HG02973 (cell line): ENCODE data around the gene GBP2.
A peak's percentile ranks its signal among the peaks of the same experiment; 100 is the strongest.

ENCODE experiments used
- ATAC-seq: cut with Tn5 transposase; IDR thresholded peaks from one replicate; pipeline ENCODE4 v1.9.1; 2021; ENCODE audit warnings: moderate library complexity; ENCODE audit not compliant: unreplicated experiment

Gene GBP2

DNA sequence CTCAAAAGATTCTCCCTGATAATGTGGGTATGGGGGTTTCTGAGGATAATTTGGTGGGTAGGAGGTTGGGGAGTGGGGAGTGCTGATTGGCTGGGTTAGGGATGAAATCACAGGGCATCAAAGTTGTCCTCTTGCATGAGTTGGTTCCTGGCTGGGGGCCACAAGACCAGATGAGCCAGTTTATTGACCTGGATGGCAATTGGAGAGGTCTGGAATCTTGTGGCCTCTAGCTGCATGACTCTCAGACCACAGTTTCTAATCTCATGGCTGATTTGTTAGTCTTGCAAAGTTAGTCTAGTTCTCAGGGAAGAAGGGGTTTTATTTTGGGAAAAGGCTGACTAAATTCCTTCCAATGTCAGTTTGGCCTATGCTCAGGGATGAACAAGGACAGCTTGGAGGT lies 57.6 kb downstream of the GBP2 start:
- ATAC-seq, result no peak

DNA sequence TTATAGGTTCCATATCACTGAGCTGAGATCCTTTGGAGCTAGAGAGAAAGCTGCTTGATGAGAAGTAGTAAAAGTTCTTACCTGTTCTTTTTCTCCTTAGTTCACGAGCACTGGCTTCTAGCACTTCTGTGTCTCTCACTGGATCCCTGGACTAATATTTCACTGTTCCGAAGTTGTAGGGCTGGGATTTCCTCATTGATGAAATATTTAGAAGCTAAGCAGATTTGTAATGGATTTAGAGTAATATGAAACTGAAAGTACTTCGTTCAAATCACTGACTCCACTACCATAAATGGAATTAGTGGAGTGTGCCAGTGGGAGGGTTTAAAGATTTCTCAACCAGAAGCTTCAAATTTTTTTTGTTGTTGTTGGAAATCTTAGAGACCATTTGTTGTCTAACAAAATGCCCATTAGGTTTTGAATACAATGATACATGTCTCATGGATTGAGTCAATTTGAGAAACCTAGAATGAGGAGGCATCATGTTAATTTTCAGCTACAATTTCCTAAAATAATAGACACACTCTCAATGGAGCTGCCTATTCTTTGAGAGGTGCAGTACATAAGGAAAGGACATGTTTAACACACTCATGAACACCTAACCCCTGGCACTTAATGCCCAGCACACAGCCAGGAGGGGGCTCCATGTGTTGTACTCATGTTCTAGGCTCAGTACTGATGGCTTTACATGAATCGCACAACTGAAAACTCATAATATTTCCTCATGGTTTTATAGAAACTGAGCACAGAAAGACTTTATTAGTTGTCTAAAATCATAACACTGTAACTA lies 60.6 kb downstream of the GBP2 start, which contains the start of gene GBP1:
Gene GBP1 (minus strand): TSS at position 130 of the 790 bp plus-strand sequence. CDS start 1,974 bp downstream, outside the sequence.
- ATAC-seq, result peak; percentile 56

DNA sequence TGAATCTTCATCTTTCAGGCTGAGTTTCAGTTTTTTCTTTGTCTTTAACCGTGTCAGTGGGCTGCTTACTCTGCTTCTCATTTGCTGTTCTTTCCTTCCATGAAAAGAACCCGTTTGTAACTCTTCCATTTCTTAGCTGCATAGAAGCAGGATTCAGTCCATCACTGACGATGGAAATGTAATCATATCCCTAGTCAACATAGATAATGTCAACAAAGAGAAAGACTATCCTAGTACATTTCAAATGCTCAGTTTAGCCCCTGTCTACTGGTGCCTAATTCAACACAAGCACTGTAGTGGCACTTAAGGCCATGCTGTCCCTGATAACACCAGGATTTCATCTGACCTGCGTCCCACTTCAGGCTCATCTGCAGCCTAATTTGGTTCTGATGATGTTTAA lies 61.3 kb downstream of the GBP2 start:
- peak; percentile 28 for ATAC-seq

DNA sequence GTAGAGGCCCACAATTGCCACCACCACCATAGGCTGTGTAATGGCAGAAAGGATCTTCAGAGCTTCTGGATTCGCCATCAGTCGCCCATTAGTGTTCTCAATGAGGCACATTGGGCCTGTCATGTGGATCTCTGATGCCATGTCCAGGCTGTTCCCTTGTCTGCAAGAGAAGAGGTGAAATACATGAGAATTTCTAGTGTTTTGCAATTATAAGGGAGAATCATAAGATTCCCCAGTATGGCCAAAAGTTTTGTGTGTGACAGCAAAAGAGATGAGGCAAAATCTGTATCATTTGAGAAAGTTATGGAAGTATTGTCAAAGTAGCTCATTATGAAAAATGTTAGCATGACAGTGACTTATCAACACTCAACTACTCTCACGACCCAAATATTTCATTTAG lies 62.8 kb downstream of the GBP2 start:
- ATAC-seq, result no peak

DNA sequence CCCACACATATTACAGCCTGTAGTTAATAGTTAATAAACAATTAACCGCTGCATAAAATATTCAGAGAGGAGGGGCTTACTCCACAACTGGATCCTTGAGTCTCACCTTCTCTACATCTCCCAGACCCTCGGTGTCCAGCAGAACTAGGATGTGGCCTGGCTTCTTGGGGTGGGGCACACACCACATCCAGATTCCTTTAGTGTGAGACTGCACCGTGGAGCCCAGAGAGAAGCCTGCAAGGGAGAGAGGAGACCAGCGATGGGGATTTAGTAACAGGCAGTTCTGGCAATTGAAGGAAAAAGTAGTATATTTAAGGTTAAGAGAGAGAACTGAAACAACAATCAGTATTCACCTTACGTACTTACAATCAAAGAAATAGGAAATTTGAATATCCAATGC lies 65.8 kb downstream of the GBP2 start:
- ATAC-seq, result no peak
